OCI-LY1 (cell line): Measurements from ENCODE around the gene HGFAC.

ENCODE experiments used
- H2AFZ ChIP-seq: fragments of 200-600 bp; sonication (generic), shearing (Covaris generic); 2 replicates; pipeline ENCODE4 v1.6.0; 2014; ENCODE audit warnings: antibody characterized with exemption, mild to moderate bottlenecking, low read length
- H3F3A ChIP-seq: fragments of 200-600 bp; sonication (generic), shearing (Covaris generic); 2 replicates; pipeline ENCODE4 v1.6.0; 2014; ENCODE audit warnings: mild to moderate bottlenecking, antibody characterized with exemption, low read length, moderate library complexity; ENCODE audit not compliant: insufficient read depth
- H3K27ac ChIP-seq: fragments of 200-600 bp; sonication (generic); 2 replicates; pipeline ENCODE4 v1.5.1; 2014; ENCODE audit warnings: low read length, mixed run types, mild to moderate bottlenecking, low read depth; ENCODE audit not compliant: poor library complexity, severe bottlenecking
- H3K27me3 ChIP-seq: fragments of 200-600 bp; sonication (generic); 2 replicates; pipeline ENCODE4 v1.6.0; 2014; ENCODE audit warnings: antibody characterized with exemption, mild to moderate bottlenecking, low read length, moderate library complexity; ENCODE audit not compliant: insufficient read depth
- H3K36me3 ChIP-seq: fragments of 200-600 bp; sonication (generic); 2 replicates; pipeline ENCODE4 v1.6.1; 2014; ENCODE audit warnings: mild to moderate bottlenecking, antibody characterized with exemption, low read length, moderate library complexity, mixed read lengths; ENCODE audit not compliant: insufficient read depth
- H3K4me1 ChIP-seq: fragments of 200-600 bp; sonication (generic); 2 replicates; pipeline ENCODE4 v1.5.1; 2014; ENCODE audit warnings: mild to moderate bottlenecking, low read length, moderate library complexity; ENCODE audit not compliant: insufficient read depth, severe bottlenecking
- H3K4me2 ChIP-seq: fragments of 200-600 bp; sonication (generic), shearing (Covaris generic); 2 replicates; pipeline ENCODE4 v1.6.1; 2014; ENCODE audit warnings: low read length
- H3K4me3 ChIP-seq: fragments of 200-600 bp; sonication (generic); 2 replicates; pipeline ENCODE4 v1.5.1; 2014; ENCODE audit warnings: low read length, low read depth, mild to moderate bottlenecking, mixed read lengths; ENCODE audit not compliant: poor library complexity, severe bottlenecking
- H3K79me2 ChIP-seq: fragments of 200-600 bp; shearing (Covaris generic); 2 replicates; pipeline ENCODE4 v1.6.1; 2016; ENCODE audit warnings: mixed run types, low read length, mixed read lengths; ENCODE audit not compliant: insufficient read depth
- H3K9ac ChIP-seq: fragments of 200-600 bp; sonication (generic), shearing (Covaris generic); 2 replicates; pipeline ENCODE4 v1.6.1; 2014; ENCODE audit warnings: mild to moderate bottlenecking, low read length, mixed read lengths
- H3K9me2 ChIP-seq: fragments of 200-600 bp; sonication (generic), shearing (Covaris generic); 2 replicates; pipeline ENCODE4 v1.6.1; 2014; ENCODE audit warnings: low read depth, mild to moderate bottlenecking, low read length, mixed read lengths
- H3K9me3 ChIP-seq: fragments of 200-600 bp; shearing (Covaris generic); 2 replicates; pipeline ENCODE4 v1.6.1; 2014; ENCODE audit warnings: low read length, mixed read lengths
- H4K20me1 ChIP-seq: fragments of 200-600 bp; sonication (generic), shearing (Covaris generic); 2 replicates; pipeline ENCODE4 v1.6.0; 2016; ENCODE audit warnings: mild to moderate bottlenecking, low read length; ENCODE audit not compliant: insufficient read depth
- CTCF ChIP-seq: fragments of 200-600 bp; sonication (generic), shearing (Covaris generic); IDR thresholded peaks from 2 replicates; pipeline ENCODE4 v1.5.1; 2017; ENCODE audit warnings: mild to moderate bottlenecking, antibody characterized with exemption, low read length, moderate library complexity, mixed read lengths
- EZH2 ChIP-seq: fragments of 200-600 bp; sonication (generic), shearing (Covaris generic); IDR thresholded peaks from 2 replicates; pipeline ENCODE4 v1.8.0; 2017; ENCODE audit warnings: borderline replicate concordance, mixed run types, mild to moderate bottlenecking, antibody characterized with exemption, low read length, moderate library complexity, mixed read lengths

Gene HGFAC

GRCh38 chr4:3438847-3439180 lies 3.0 kb upstream of the HGFAC start:
- no peak for TF ChIP-seq EZH2
- TF ChIP-seq CTCF = no peak
- no peaks in the 10 kb centered on the region for H3K36me3 ChIP-seq

GRCh38 chr4:3439391-3439790 lies 2.4 kb upstream of the HGFAC start:
- Histone ChIP-seq H3K27ac (no peak overlapping the region), H3K4me1 (no peaks in the 10 kb centered on the region), H3K9ac (no peak overlapping the region), H3K36me3 (no peaks in the 10 kb centered on the region), H3K79me2 (no peaks in the 10 kb centered on the region), H3F3A (no peaks in the 10 kb centered on the region), H3K4me2 (no peak overlapping the region), H3K9me3 (no peaks in the 10 kb centered on the region), H3K4me3 (no peak overlapping the region), H3K9me2 (no peaks in the 10 kb centered on the region), H2AFZ (no peak overlapping the region), H4K20me1 (no peaks in the 10 kb centered on the region), H3K27me3 (no peaks in the 10 kb centered on the region)
- TF ChIP-seq EZH2 (no peak), CTCF (no peak)

More at GRCh38 chr4:3438847-3439180, 3.0 kb upstream of the HGFAC start:
- no peaks in the 10 kb centered on the region for H3K9me2 ChIP-seq
- no peaks in the 10 kb centered on the region for H3F3A ChIP-seq
- H3K27me3 ChIP-seq = no peaks in the 10 kb centered on the region
- no peaks in the 10 kb centered on the region for H3K4me1 ChIP-seq
- H3K4me2 ChIP-seq = no peak overlapping the region
- H3K9ac ChIP-seq = no peak overlapping the region
- H3K4me3 ChIP-seq = no peak overlapping the region
- H3K9me3 ChIP-seq = no peaks in the 10 kb centered on the region
- no peak overlapping the region for H2AFZ ChIP-seq
- H3K79me2 ChIP-seq = no peaks in the 10 kb centered on the region
- H4K20me1 ChIP-seq = no peaks in the 10 kb centered on the region
- H3K27ac ChIP-seq = no peak overlapping the region

- Histone ChIP-seq H3K9me3 (no peaks in the 10 kb centered on the region), H3K9me2 (no peaks in the 10 kb centered on the region), H3K79me2 (no peaks in the 10 kb centered on the region), H3K36me3 (no peaks in the 10 kb centered on the region), H3K4me2 (no peak overlapping the region), H3K27ac (no peak overlapping the region), H3K4me1 (no peaks in the 10 kb centered on the region), H4K20me1 (no peaks in the 10 kb centered on the region), H3F3A (no peaks in the 10 kb centered on the region), H3K27me3 (no peaks in the 10 kb centered on the region), H3K9ac (no peak overlapping the region), H2AFZ (no peak overlapping the region), H3K4me3 (no peak overlapping the region)
- TF ChIP-seq CTCF (no peak), EZH2 (no peak)
Measured at GRCh38 chr4:3440011-3440410, 1.8 kb upstream of the HGFAC start.
